ENCODE data around the gene RCSD1.

Gene RCSD1

DNA sequence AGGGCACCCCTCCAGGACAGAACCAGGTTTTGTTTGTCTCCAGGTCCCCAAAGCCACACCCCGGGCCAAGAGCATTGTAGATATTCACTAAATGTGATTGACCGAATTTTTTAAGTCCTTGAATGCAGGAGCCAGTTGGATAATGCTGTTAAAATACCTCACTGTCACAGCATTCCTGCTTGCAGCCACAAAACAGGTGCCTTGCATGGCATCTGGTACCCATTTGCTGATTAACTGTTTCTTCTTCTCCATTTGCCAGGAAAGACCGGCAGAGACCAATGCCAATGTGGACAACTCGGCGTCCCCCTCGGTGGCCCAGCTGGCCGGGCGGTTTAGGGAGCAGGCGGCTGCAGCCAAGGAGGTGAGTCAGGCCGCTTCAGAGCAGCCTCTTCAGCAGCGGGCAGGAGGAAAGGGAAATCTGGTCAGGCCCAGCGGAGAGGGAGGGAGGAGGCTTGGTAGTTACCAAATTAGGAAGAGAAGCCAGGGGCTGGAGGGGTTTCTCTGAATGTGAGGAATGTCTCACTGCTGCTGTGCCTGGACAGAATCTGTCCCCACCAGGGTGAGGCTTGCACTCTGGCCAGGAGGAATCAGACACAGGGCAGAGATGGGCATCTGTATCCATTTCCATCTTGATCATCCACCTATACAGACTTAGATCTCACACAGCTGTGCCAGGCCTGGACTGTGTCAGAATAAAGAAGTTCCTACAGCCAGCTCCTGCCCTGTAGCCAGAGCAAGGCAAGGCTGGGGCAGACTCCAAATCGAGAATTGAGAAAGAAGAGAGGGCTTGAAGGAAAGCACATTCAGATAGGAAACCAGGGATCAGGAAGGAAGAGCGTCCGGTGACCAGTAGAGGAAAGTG is 53.8 kb downstream of the RCSD1 start:
- H3K9ac ChIP-seq, result peak overlapping the region; percentile 1 to 48 (median 31); a peak in 13 of 22 replicates
- peaks cover 96 to 100% (median 98%) of the 10 kb centered on the region in 11 experiments for H3K36me3 ChIP-seq
- H3K4me3 ChIP-seq, result no peak overlapping the region
- no peak for TF ChIP-seq Cebpa-rat (IDR thresholded peaks at IDR 0.05)
- H3K27me3 ChIP-seq, result no peaks in the 10 kb centered on the region
- no peaks in the 10 kb centered on the region for H3K9me3 ChIP-seq (replicated peaks in 1 of 11)
- H3K27ac ChIP-seq, result peak overlapping the region in 9 of 11 experiments; percentile 15 to 59 (median 25); a peak in 13 of 22 replicates
- peaks cover 91 to 100% (median 100%) of the 10 kb centered on the region in 11 experiments for H4K20me1 ChIP-seq
- H3K4me2 ChIP-seq, result peak overlapping the region in 3 of 11 experiments; percentile 8 to 23 (median 11); a peak in 2 of 22 replicates
- H3K4me1 ChIP-seq, result peaks cover 52 to 94% (median 79%) of the 10 kb centered on the region in 10 experiments

GRCh38 chr1:167685844-167686243 is 55.8 kb downstream of the RCSD1 start:
- peaks cover 96 to 100% (median 98%) of the 10 kb centered on the region in 11 experiments for H3K36me3 ChIP-seq
- peak overlapping the region in 5 of 11 experiments; percentile 17 to 59 (median 26); a peak in 5 of 22 replicates for H3K27ac ChIP-seq
- no peaks in the 10 kb centered on the region for H3K9me3 ChIP-seq (replicated peaks in 1 of 11)
- peaks cover 39 to 78% (median 60%) of the 10 kb centered on the region in 10 experiments for H3K4me1 ChIP-seq
- no peaks in the 10 kb centered on the region for H3K27me3 ChIP-seq
- TF ChIP-seq Cebpa-rat (IDR thresholded peaks at IDR 0.05), result no peak
- 0 out of 22 replicates have a peak overlapping the region, but pooled peaks of 2 of the 11 experiments have one; percentile 4 to 7 for H3K4me2 ChIP-seq
- peaks cover 83 to 100% (median 100%) of the 10 kb centered on the region in 11 experiments for H4K20me1 ChIP-seq
- peak overlapping the region in 4 of 11 experiments; percentile 11 to 54 (median 31); a peak in 3 of 22 replicates for H3K9ac ChIP-seq
- no peak overlapping the region for H3K4me3 ChIP-seq

GRCh38 chr1:167687919-167688519 is 58.0 kb downstream of the RCSD1 start:
- Histone ChIP-seq H4K20me1 (peaks cover 83 to 100% (median 100%) of the 10 kb centered on the region in 11 experiments), H3K36me3 (peaks cover 96 to 100% (median 98%) of the 10 kb centered on the region in 11 experiments), H3K4me2 (peak overlapping the region in 4 of 11 experiments; percentile 17 to 41 (median 34); a peak in 6 of 22 replicates), H3K9ac (peak overlapping the region in 3 of 11 experiments; percentile 5 to 28 (median 28); a peak in 2 of 22 replicates), H3K4me1 (peaks cover 30 to 56% (median 46%) of the 10 kb centered on the region in 10 experiments), H3K27me3 (no peaks in the 10 kb centered on the region), H3K27ac (peak overlapping the region in 6 of 11 experiments; percentile 5 to 59 (median 16); a peak in 8 of 22 replicates), H3K4me3 (no peak overlapping the region), H3K9me3 (replicated peaks in 1 of 11) (no peaks in the 10 kb centered on the region)
- TF ChIP-seq Cebpa-rat (IDR thresholded peaks at IDR 0.05), result no peak

DNA sequence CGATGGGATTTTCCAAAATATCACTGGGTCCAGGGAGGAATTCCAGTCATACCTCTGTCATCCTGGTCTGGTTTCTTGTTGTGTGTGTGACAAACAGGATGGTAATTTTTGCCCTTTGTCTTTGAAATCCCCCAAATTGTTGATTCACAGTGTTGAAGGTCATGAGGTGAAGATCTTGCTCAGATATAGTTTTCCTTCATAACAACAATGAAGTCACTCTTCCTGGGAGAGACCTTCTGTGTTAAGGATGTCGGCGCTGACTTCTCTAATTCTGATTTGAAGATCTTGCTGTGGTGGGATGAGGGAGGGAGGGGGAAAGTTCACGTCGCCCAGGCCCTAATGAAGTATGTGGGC is 59.5 kb downstream of the RCSD1 start:
- Histone ChIP-seq H3K27ac (peak overlapping the region in 1 of 11 experiments; percentile 25; a peak in 1 of 22 replicates), H4K20me1 (peaks cover 84 to 100% (median 100%) of the 10 kb centered on the region in 11 experiments), H3K4me3 (no peak overlapping the region), H3K9ac (0 out of 22 replicates have a peak overlapping the region, but pooled peaks of 1 of the 11 experiments have one; percentile 7), H3K36me3 (peaks cover 96 to 100% (median 98%) of the 10 kb centered on the region in 11 experiments), H3K4me2 (no peak overlapping the region), H3K27me3 (no peaks in the 10 kb centered on the region), H3K4me1 (peaks cover 24 to 44% (median 32%) of the 10 kb centered on the region in 10 experiments), H3K9me3 (replicated peaks in 1 of 11) (no peaks in the 10 kb centered on the region)
- no peak for TF ChIP-seq Cebpa-rat (IDR thresholded peaks at IDR 0.05)

GRCh38 chr1:167690053-167690452 is 60.0 kb downstream of the RCSD1 start:
- H3K4me2 ChIP-seq, result no peak overlapping the region
- peaks cover 25 to 45% (median 28%) of the 10 kb centered on the region in 10 experiments for H3K4me1 ChIP-seq
- H3K9ac ChIP-seq, result no peak overlapping the region
- no peaks in the 10 kb centered on the region for H3K27me3 ChIP-seq
- no peaks in the 10 kb centered on the region for H3K9me3 ChIP-seq (replicated peaks in 1 of 11)
- no peak overlapping the region for H3K4me3 ChIP-seq
- no peak for TF ChIP-seq Cebpa-rat (IDR thresholded peaks at IDR 0.05)
- no peak overlapping the region for H3K27ac ChIP-seq
- peaks cover 96 to 100% (median 98%) of the 10 kb centered on the region in 11 experiments for H3K36me3 ChIP-seq
- peaks cover 88 to 100% (median 100%) of the 10 kb centered on the region in 11 experiments for H4K20me1 ChIP-seq

DNA sequence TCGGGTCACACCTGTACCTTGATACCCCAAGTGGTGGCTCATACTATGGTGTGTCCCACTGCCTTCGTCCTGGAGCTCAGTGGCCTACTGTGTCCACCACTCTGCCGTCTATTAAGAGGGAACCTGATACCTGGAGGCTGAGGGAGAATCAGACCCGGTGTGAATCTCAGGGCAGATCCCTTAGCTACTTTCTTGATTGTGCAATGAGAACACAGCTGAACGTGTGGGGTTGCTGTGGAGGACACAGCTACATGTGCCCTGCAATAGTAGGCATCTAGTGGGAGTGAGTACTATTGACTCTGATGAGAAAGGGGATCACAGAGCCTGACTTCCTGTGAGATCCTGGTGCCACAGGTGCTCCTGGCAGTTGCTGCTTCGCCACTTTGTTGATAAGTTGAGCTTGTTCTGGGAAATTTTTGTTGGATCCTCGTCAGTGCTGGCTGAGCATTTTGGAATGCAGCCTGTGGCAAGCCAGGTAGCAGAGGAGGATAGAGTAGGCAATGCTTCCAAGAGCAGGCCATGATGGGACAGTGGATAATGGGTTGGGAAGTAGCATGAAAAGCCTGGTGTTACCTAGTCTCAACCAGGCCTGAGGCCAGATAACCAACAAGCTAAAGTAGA is 63.5 kb downstream of the RCSD1 start:
- no peak overlapping the region for H3K4me2 ChIP-seq
- no peaks in the 10 kb centered on the region for H3K27me3 ChIP-seq
- no peaks in the 10 kb centered on the region for H3K9me3 ChIP-seq (replicated peaks in 1 of 11)
- H3K27ac ChIP-seq, result no peak overlapping the region
- peaks cover 100% of the 10 kb centered on the region in 11 experiments for H3K36me3 ChIP-seq
- peaks cover 0 to 57% (median under 1%) of the 10 kb centered on the region in 10 experiments; a peak in 9 of 20 replicates for H3K4me1 ChIP-seq
- H4K20me1 ChIP-seq, result peaks cover 91 to 100% (median 100%) of the 10 kb centered on the region in 11 experiments
- TF ChIP-seq Cebpa-rat (IDR thresholded peaks at IDR 0.05), result peak in 2 of 11 experiments; percentile 23 to 29; a peak in 2 of 22 replicates
- no peak overlapping the region for H3K9ac ChIP-seq
- H3K4me3 ChIP-seq, result no peak overlapping the region

DNA sequence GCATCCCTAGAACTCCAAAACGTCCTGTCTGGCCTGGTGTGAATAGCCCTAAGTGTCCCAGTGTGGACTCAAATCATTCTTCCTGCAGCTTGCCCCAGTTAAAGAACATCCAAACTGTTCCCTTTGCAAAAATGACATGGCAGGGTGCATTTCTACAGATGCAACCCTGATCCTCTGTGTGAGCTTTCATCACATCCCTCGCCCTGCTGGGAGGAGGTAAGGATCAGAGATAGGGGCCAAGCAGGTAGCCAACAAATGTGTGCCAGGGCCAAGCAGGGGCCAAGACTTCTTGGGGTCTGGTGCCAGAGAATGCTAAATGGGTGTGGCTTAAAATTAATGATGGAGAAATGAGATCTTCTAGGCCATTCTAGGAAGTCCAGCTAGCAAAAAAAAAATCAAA is 64.7 kb downstream of the RCSD1 start:
- Histone ChIP-seq H4K20me1 (peaks cover 96 to 100% (median 100%) of the 10 kb centered on the region in 11 experiments), H3K4me1 (peaks cover 0 to 48% (median 0%) of the 10 kb centered on the region in 10 experiments; a peak in 8 of 20 replicates), H3K27ac (no peak overlapping the region), H3K9ac (0 out of 22 replicates have a peak overlapping the region, but pooled peaks of 1 of the 11 experiments have one; percentile 28), H3K4me2 (peak overlapping the region in 2 of 11 experiments; percentile 19 to 36; a peak in 2 of 22 replicates), H3K36me3 (peaks cover 99 to 100% (median 100%) of the 10 kb centered on the region in 11 experiments), H3K4me3 (no peak overlapping the region), H3K9me3 (replicated peaks in 1 of 11) (no peaks in the 10 kb centered on the region), H3K27me3 (no peaks in the 10 kb centered on the region)
- TF ChIP-seq Cebpa-rat (IDR thresholded peaks at IDR 0.05), result no peak

- H3K9ac ChIP-seq, result peak overlapping the region in 1 of 11 experiments; percentile 24; a peak in 1 of 22 replicates
- no peak overlapping the region for H3K27ac ChIP-seq
- H3K9me3 ChIP-seq (replicated peaks in 1 of 11), result no peaks in the 10 kb centered on the region
- no peak for TF ChIP-seq Cebpa-rat (IDR thresholded peaks at IDR 0.05)
- peaks cover 98 to 100% (median 100%) of the 10 kb centered on the region in 11 experiments for H4K20me1 ChIP-seq
- H3K27me3 ChIP-seq, result no peaks in the 10 kb centered on the region; a peak in 1 of 22 replicates
- no peak overlapping the region for H3K4me3 ChIP-seq
- H3K36me3 ChIP-seq, result peaks cover 99 to 100% (median 100%) of the 10 kb centered on the region in 11 experiments
- peak overlapping the region in 2 of 11 experiments; percentile 19 to 36; a peak in 2 of 22 replicates for H3K4me2 ChIP-seq
- peaks cover 0 to 48% (median 0%) of the 10 kb centered on the region in 10 experiments; a peak in 8 of 20 replicates for H3K4me1 ChIP-seq
Observed at GRCh38 chr1:167695147-167695546, 65.1 kb downstream of the RCSD1 start.
